Natural killer cell (primary cell): ENCODE results near the gene ACKR4. TPM values are rescaled to one million over a fixed set of nuclear protein-coding genes. Genes with fewer than 3 reads are reported as not detected.

Source experiments
- ATAC-seq, 3 donors: fragments of 150-1000 bp in 2 of 3; fragments of 200-7000 bp in 1 of 3; cut with Tn5 transposase; 1 replicate in 1 of 3; 2 replicates in 2 of 3; pipeline ENCODE4 v1.10.0; 2021; ENCODE audit warnings: mild to moderate bottlenecking in 2 of 3, moderate library complexity in 2 of 3
- DNase-seq, 2 donors: peaks; one replicate each; pipeline versions ENCODE4 v3.0.0 to v3.0.0-alpha.2; 2013 to 2021; ENCODE audit warnings: mixed read lengths in 1 of 2
- H3K27ac ChIP-seq: one replicate; pipeline ENCODE4 v1.5.1; 2013; ENCODE audit warnings: mild to moderate bottlenecking, low read length
- H3K27me3 ChIP-seq: one replicate; pipeline ENCODE4 v1.6.1; 2013; ENCODE audit warnings: low read length; ENCODE audit not compliant: control insufficient read depth, insufficient read depth
- H3K36me3 ChIP-seq: one replicate; pipeline ENCODE4 v1.6.1; 2013; ENCODE audit warnings: low read length; ENCODE audit not compliant: control insufficient read depth, insufficient read depth
- H3K4me1 ChIP-seq: one replicate; pipeline ENCODE4 v1.6.1; 2013; ENCODE audit warnings: low read length; ENCODE audit not compliant: control insufficient read depth, insufficient read depth
- H3K4me3 ChIP-seq: one replicate; pipeline ENCODE4 v1.5.1; 2013; ENCODE audit warnings: low read length
- H3K9me3 ChIP-seq: one replicate; pipeline ENCODE4 v1.6.1; 2013; ENCODE audit warnings: low read length; ENCODE audit not compliant: control insufficient read depth, insufficient read depth
- H3K27ac Mint-ChIP-seq, 2 donors: one replicate each; pipeline ENCODE4 v1.8.0; 2022; ENCODE audit warnings: mild to moderate bottlenecking in 2 of 2, mixed read lengths in 2 of 2, moderate library complexity in 1 of 2
- H3K27me3 Mint-ChIP-seq, 2 donors: one replicate each; pipeline ENCODE4 v1.8.0; 2022; ENCODE audit warnings: low read depth in 2 of 2, mixed read lengths in 2 of 2
- H3K36me3 Mint-ChIP-seq: one replicate; pipeline ENCODE4 v1.8.0; 2022; ENCODE audit warnings: mixed read lengths
- H3K4me1 Mint-ChIP-seq, 2 donors: one replicate each; pipeline ENCODE4 v1.8.0; 2022; ENCODE audit warnings: mixed read lengths in 2 of 2
- H3K4me3 Mint-ChIP-seq: one replicate; pipeline ENCODE4 v1.8.0; 2022; ENCODE audit warnings: mild to moderate bottlenecking, moderate library complexity, mixed read lengths
- H3K9me3 Mint-ChIP-seq, 2 donors: one replicate each; pipeline ENCODE4 v1.8.0; 2022; ENCODE audit warnings: mixed read lengths in 2 of 2
- CTCF ChIP-seq: fragments of 200-600 bp; IDR thresholded peaks from one replicate; pipeline ENCODE4 v1.8.0; 2022; ENCODE audit warnings: antibody characterized with exemption
- WGBS: methylation state at CpG from one replicate; pipeline ENCODE4 v1.1.7; 2013; ENCODE audit warnings: missing lambda C conversion rate; ENCODE audit not compliant: insufficient coverage; 5-methylcytosine and 5-hydroxymethylcytosine counted together
- intact Hi-C: fragments of 100-400 bp; cut with micrococcal nuclease; formaldehyde crosslinking; loops from one replicate; pipeline ENCODE4 v1.14.2; 2022
- total RNA-seq, 4 donors: library from RNA; stranded (reverse); fragments of 120-200 nt in 1 of 4; gene quantifications; one replicate each; pipeline versions ENCODE4 v1.2.3 to v1.2.4, GENCODE V29; 2013 to 2022

Gene ACKR4
- total RNA-seq, 3 donors from 2014 or later (not counting 1 experiment from before 2014, with no cell fraction given), result 0.14 to 0.32 TPM; not detected in 1

GRCh38 chr3:132623646-132624045 lies 26.6 kb downstream of the ACKR4 start:
- no CpG with 5 or more reads among the region's 1 CpG for WGBS
- no peak overlapping the region for H3K27ac ChIP-seq
- ATAC-seq (no peak), DNase-seq (no peak)
- H3K36me3 ChIP-seq, result peaks cover 30% of the 10 kb centered on the region
- H3K27ac Mint-ChIP-seq, result no peak overlapping the region
- no peak overlapping the region for H3K4me3 ChIP-seq
- H3K27me3 Mint-ChIP-seq, result no peaks in the 10 kb centered on the region
- intact Hi-C loops, result no loop called here
- no peak for TF ChIP-seq CTCF
- H3K4me1 ChIP-seq, result no peaks in the 10 kb centered on the region
- H3K4me3 Mint-ChIP-seq, result no peak overlapping the region
- no peaks in the 10 kb centered on the region for H3K27me3 ChIP-seq
- peaks cover 0 to 8% of the 10 kb centered on the region in 2 donors for H3K4me1 Mint-ChIP-seq
- H3K9me3 ChIP-seq, result no peaks in the 10 kb centered on the region
- H3K9me3 Mint-ChIP-seq, result no peaks in the 10 kb centered on the region
- peaks cover 21% of the 10 kb centered on the region for H3K36me3 Mint-ChIP-seq

- peaks cover 0 to 8% of the 10 kb centered on the region in 2 donors for H3K4me1 Mint-ChIP-seq
- no peak overlapping the region for H3K27ac Mint-ChIP-seq
- Histone ChIP-seq H3K36me3 (peaks cover 30% of the 10 kb centered on the region), H3K4me3 (no peak overlapping the region), H3K27me3 (no peaks in the 10 kb centered on the region), H3K27ac (no peak overlapping the region), H3K9me3 (no peaks in the 10 kb centered on the region), H3K4me1 (no peaks in the 10 kb centered on the region)
- H3K27me3 Mint-ChIP-seq, result no peaks in the 10 kb centered on the region
- WGBS, result 95% methylated on average over 4 of the region's 7 CpGs
- peaks cover 21% of the 10 kb centered on the region for H3K36me3 Mint-ChIP-seq
- no peaks in the 10 kb centered on the region for H3K9me3 Mint-ChIP-seq
- intact Hi-C loops, result no loop called here
- DNase-seq, result no peak
- no peak for TF ChIP-seq CTCF
- ATAC-seq, result no peak
- H3K4me3 Mint-ChIP-seq, result no peak overlapping the region
Observed at GRCh38 chr3:132624790-132625189, 27.7 kb downstream of the ACKR4 start.

- Mint-ChIP-seq H3K27ac (no peak overlapping the region), H3K27me3 (no peaks in the 10 kb centered on the region), H3K36me3 (peaks cover 18% of the 10 kb centered on the region), H3K4me3 (no peak overlapping the region), H3K4me1 (peaks cover 0 to 7% of the 10 kb centered on the region in 2 donors), H3K9me3 (no peaks in the 10 kb centered on the region)
- H3K27me3 ChIP-seq, result no peaks in the 10 kb centered on the region
- no peaks in the 10 kb centered on the region for H3K9me3 ChIP-seq
- no peak for ATAC-seq
- peaks cover 30% of the 10 kb centered on the region for H3K36me3 ChIP-seq
- DNase-seq, result no peak
- 94% methylated on average over 1 of the region's 1 CpG for WGBS
- H3K27ac ChIP-seq, result no peak overlapping the region
- TF ChIP-seq CTCF, result no peak
- H3K4me3 ChIP-seq, result no peak overlapping the region
- no peaks in the 10 kb centered on the region for H3K4me1 ChIP-seq
- intact Hi-C loops, result no loop called here
Observed at GRCh38 chr3:132625613-132626012, 28.5 kb downstream of the ACKR4 start.

- Mint-ChIP-seq H3K4me3 (no peak overlapping the region), H3K27ac (no peak overlapping the region), H3K4me1 (no peaks in the 10 kb centered on the region), H3K27me3 (no peaks in the 10 kb centered on the region), H3K36me3 (peaks cover 11% of the 10 kb centered on the region), H3K9me3 (no peaks in the 10 kb centered on the region)
- Histone ChIP-seq H3K4me3 (no peak overlapping the region), H3K27me3 (no peaks in the 10 kb centered on the region), H3K36me3 (peaks cover 30% of the 10 kb centered on the region), H3K27ac (no peak overlapping the region), H3K9me3 (no peaks in the 10 kb centered on the region), H3K4me1 (no peaks in the 10 kb centered on the region)
- no peak for TF ChIP-seq CTCF
- WGBS, result 100% methylated on average over 6 of the region's 6 CpGs
- intact Hi-C loops, result no loop called here
- DNase-seq (no peak), ATAC-seq (no peak)
Observed at GRCh38 chr3:132626955-132627354, 29.9 kb downstream of the ACKR4 start.
